GM15510 (cell line): ENCODE results near the gene NAPSA.

Source experiments
- POLR2A ChIP-seq: IDR thresholded peaks from 3 replicates; pipeline ENCODE4 v1.6.1; 2011; ENCODE audit warnings: borderline replicate concordance; ENCODE audit not compliant: insufficient read length; ENCODE audit errors: extremely low read depth

NAPSA gene

DNA sequence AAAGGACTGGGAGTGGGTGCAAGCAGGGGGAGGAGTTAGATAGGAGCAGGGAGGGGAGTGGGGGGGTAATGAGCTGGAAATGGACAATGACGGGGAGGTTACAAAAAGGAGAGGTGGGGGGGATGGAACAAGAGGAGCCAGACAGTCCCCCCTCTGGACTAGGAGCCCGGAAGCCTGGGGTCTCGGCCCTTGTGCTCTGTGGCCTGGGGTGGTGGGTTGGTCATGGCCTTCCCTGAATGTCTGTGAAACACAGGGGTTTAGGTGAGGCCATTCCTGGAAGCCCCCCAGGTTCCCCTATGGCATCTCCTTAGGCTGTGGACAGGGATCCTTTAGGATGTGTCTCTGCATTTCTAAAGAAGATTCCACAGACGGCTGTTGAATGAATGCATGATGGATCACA lies 48.3 kb downstream of the NAPSA start:
- no peak for TF ChIP-seq POLR2A

DNA sequence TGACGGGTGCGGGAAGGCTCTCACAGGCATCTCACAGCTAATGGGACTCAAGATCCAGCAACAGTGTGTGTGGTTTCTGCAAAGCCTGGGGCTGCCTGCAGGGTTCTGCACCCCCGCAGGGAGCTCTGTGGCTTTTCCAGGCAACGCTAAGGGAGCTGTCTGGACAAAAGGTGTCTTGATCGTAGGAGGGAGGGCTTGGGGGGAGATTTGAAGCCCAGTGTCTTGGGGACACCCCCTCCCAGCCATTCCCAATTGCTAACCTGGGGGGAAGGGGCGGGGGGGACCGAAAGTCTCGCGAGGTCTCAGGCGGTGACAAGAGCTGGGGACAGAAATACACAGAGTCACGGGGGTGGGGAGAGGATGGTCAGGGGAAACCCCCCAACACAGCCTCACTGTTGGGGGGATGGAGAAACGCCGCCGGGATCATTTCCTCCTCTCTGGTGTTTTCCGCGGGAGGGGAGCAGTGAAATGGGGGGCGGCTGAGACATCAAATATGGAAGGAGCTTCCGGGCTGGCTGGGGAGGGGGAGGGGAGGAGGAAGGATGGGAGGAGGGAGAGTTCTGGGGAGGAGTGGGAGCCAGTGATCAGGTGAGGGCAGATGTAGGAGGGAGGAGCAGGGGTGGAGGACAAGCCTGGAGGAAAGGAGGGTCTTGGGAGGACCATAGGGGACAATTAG lies 49.5 kb downstream of the NAPSA start:
- no peak for TF ChIP-seq POLR2A

DNA sequence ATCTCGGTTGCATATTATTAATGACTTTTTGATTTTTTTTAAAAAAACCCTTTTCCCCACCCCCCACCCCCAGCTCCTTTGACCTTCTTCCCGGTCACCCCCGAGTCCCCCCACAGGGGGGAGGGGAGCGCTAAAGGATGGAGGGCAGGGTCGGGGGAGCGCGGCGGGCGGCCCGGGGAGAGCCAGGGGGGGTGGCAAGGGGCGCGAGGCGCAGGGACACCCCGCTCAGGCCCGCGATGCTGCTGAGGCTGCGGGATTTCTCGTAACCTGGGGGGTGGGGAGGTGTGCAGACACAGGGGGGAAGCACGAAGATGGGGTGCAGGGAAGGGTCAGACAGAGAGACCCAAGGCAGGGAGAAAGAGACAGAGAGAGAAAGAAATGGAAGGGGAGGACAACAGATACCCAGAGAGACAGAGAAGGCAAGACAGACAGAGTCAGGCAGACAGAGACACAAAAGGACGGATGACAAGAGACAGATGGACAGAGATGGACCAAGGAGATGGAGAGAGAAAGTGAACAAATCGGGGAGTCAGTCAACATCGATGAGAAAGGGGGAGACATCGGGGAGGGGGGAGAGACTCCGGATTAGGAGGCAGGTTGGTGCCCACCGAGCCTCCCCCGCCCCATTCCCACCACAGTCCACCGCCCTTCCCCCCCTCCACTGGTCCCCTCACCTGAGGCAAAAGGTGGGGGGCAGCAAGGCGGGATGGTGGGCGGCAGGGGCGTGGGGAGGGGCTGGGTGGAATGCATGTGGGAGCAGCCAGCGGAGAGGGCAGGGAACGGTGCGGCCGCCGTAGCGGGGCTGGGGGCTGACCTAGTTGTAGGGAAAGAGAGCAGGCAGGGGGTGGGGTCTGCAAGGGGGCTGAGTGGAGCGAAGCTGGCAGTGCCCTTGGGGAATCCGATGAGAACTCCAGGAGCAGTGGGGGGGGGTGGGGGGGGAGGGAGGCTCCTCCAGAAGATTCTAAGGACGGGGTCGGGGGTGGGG lies 50.4 kb downstream of the NAPSA start:
- no peak for TF ChIP-seq POLR2A

DNA sequence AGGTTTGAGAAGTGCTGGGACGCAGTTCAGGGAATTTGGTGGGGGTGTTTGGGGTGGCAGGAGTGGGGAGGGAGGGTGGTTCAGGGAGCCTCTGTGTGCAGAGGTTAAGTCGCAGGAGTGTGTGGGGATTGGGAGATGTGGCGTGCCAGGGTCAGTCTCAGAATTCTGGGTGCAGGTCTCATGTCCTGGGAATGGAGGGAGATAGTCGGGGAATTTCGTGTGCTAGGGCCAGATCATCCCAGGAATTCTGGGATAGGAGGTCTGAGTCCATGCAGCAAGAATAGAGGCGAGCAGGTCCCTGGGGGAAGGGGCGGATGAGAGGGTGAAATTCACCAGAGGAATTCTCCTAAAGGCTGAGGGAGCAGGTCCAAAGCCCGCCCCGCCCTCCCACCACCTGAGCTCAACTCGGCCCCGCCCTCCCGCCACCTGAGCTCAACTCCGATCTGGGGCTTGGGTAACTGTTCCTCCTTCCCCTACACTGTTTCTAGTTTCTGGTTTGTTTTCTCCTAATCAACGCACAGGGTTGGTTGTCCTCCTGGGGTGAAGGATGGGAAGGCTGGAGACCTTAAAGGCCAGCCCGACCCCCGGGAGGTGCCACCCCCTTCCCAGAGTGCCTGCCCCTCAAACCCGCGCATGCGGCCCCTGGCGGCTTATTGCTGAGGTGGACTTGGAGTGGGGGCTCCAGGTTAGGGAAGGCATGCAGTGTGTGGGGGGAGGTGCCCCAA lies 51.5 kb downstream of the NAPSA start:
- TF ChIP-seq POLR2A = no peak

DNA sequence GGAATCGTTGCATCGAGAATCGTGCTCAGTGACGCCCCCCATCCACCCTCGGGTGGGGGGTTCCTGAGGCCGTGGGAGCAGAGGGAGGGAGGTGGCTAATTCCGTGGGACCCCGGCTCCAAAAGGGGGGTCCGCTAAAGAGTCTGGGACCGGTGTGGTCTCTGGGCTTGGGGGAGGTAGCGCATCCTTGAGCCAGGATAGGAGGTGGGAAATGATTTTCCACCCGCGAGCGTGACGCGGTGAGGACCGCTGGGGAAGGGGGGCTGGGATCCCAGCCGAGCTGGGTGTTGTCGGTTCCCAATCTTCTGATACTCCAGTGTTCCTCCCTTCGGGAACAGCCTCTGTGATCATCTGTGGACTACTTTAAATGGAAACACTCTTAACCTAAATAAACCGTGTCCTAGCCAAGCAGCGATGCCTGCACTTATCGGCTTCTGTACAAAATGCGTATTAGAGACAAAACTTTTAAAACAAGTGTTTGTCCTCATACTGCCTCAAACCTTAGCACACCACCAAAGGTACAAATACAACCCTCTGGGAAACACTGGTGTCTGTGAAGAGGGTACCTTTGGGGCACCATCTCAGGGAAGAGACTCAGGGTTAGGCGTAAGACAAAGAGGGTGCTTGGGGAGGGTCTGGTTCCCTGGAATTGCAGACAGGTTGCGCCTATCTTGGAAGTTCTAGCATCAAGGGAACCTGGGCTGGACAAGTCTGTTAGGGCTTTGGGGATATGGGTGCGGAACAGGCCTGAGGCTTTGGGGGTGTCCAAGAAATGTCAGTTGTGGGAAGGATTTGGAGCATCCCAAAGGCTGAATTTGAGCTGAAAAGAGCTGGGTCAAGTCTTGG lies 52.2 kb downstream of the NAPSA start:
- no peak for TF ChIP-seq POLR2A

DNA sequence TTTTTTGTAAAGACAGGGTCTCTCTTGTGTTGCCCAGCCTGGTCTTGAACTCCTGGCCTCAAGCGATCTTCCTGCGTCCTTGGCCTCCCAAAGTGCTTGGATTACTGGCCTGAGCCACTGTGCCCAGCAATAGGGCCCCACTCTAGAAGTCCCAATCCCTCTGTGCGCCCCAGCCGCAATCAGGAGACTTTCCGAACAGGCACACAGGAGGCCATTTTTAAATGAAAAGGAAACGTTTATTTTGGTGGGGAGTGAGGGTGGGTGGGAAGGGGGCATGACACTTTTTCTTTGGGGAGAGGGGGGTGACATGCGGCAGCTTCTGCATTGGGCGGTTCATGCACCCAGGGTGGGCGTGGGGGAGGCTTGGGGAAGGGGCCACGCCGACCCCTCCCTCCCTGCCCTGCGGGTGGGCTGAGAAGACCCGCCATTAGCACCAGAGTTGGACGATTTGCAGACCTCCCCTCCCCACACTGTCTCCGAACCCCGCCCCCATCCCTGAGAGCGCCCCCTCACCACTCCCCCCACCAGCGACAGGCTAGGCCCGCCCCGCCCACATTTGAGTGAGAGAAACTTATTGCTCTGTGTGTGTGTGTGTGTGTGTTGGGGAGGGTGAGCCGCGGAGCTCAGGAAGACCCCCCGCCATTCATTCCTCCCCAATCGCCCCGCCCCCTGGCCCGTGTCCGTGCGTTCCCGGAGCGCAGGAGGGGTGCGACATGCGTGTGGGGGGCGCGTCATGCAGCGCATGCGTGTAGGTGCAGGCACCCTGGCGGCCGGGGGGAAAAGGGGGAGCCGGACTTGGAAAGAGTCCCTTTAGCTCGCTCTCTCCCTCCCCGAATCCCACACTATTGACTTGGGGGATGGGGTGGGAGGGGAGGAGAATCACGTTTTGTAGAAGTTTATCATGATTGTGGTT lies 53.5 kb downstream of the NAPSA start:
- no peak for TF ChIP-seq POLR2A

DNA sequence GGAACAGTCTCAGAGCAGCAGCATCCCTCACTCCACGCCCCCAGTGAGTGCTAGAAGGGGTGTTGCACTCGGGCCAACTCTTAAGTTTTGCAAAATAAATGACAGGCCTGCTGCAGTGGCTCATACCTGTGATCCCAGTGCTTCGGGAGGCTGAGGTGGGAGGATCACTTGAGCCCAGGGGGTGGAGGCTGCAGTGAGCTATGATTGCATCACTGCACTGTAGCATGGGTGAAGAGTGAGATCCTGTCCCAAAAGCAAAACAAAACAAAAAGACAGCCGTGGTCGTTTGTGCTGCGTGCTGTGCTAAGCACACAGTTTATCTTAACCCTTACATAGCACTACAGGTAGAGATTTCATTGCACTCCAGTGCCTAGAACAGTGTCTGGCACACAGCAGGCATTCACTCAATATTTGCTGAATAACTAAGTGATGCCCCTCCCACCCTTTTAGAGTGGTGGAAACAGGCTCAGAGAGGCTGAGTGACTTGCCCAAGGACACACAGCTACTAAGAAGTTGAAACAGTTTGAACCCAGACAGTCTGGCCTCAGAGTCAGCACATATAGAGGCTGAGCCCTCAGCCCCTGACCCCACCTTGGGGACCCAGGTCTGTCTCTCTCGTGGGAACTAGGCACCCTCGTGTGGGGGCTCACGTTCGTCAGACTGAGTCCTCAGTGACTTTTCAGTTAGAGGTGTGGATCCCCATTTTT lies 54.5 kb downstream of the NAPSA start:
- no peak for TF ChIP-seq POLR2A

DNA sequence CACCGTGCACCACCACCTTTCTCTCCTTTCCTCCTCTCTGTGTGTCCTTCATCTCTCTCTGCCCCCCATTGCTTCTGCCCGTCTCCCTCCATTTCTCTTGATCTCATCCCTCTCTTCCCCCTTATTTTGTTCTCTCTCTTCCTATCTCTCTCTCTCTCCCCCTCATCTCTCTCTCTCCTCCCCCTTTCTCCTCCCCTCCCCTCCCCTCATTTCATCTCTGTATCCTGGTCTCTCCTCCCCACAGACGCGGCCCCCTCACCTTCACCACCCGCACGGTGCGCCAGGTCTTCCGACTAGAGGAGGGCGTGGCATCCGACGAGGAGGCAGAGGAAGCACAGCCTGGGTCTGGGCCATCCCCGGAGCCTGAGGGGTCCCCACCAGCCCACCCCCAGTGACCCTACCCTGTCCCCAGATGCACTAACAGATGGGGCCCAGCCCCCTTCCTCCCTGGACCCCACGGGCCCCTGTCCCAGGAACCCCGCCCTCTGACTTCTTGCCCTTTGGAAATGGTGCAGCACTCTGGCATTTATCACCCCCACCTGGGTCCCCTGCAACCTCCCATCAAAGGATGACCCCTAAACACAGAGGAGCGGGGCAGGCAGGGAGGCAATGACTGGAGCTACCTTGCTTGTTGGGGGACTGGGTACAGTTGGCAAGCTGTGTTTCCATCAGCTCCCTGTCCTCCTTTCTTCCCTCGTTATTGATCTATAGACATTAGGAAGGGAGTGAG lies 55.9 kb downstream of the NAPSA start:
- no peak for TF ChIP-seq POLR2A

DNA sequence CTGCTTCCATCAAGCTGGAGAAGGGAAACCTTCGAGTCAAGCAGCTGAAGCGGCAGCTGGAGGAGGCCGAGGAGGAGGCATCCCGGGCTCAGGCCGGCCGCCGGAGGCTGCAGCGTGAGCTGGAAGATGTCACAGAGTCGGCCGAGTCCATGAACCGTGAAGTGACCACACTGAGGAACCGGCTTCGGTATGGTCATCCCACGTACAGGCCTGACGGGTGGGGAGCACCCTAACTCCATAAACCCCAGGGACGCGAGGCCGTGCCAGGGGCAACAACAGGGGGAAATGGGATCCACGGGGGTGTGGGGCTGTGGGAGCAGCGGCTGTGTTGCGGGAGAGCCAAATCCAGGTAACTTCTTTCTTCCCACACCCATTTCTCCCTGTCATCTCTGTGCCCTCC lies 56.4 kb downstream of the NAPSA start:
- TF ChIP-seq POLR2A = no peak
